ENCODE data around the gene SNRNP70. TPM values are rescaled to one million over a fixed set of nuclear protein-coding genes. Genes with fewer than 3 reads are reported as not detected.
"Not testable (repeated sequence)": the region's sequence is repeated elsewhere in the genome, so short reads cannot be mapped to it uniquely, and the experiment has no call there.

The SNRNP70 gene
- total and polyA plus RNA-seq, 3 donors from 2014 or later, result 184 to 484 (median 422) TPM

DNA sequence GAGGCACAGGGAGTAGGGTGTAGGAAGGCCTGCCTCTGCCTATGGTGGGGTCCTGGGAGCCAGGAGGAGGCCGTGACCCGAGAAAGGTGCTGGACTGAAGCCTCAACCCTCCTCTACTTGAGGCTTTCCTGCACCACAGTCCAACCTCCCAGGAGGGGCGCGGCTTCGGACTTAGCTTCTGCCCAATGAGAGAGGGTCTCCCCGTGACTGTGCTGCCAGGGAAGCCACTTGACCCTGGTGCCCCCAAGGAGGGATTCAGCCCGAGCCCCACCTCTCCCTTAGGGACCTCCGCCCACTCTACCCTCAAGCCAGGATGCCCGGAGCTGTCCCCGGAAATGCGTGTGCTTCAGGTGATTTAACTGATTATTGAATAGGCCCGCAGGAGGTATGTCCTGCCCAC, 36.2 kb upstream of the SNRNP70 start, which contains the start of gene CGB8:
TSS of gene CGB8 (minus strand) at position 101 of the 400 bp plus-strand sequence. CDS start 372 bp downstream, outside the sequence.
- H3K27me3 ChIP-seq; DNase-seq; H3K27ac ChIP-seq; H3K36me3 ChIP-seq (ENCODE audit: low read depth, missing control alignments); intact Hi-C loops (cut with DNase I; ENCODE audit: low total_unique reads); H3K4me1 ChIP-seq; H3K4me3 ChIP-seq; H3K9me3 ChIP-seq: not testable (repeated sequence)
- 80 to 90% methylated on average over 1 to 10 of the region's 12 CpGs for WGBS, 2 donors

DNA sequence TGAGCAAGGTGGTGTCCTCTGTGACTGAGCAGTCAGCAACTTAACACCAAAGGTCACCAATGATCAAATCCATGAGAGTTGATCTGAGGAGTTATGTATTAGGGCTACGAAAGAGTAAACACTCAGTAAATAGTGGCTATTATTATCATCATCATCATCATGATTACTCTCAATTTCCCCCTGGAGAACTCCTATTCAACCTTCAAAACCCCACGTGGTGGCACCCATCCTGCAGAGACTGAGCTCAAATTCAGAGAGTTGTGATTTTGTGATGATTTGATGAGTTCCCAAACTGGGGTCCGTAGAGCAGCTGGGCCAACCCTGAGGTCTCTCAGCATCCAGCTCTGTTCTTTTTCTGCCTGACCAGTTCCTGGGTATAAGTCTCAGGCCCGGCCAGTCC, 35.4 kb upstream of the SNRNP70 start:
- H3K27me3 ChIP-seq; H3K4me3 ChIP-seq; H3K36me3 ChIP-seq (ENCODE audit: low read depth, missing control alignments); H3K4me1 ChIP-seq; intact Hi-C loops (cut with DNase I; ENCODE audit: low total_unique reads); H3K27ac ChIP-seq; H3K9me3 ChIP-seq; DNase-seq: not testable (repeated sequence)
- WGBS, 2 donors, result 85% methylated on average over 3 of the region's 4 CpGs

DNA sequence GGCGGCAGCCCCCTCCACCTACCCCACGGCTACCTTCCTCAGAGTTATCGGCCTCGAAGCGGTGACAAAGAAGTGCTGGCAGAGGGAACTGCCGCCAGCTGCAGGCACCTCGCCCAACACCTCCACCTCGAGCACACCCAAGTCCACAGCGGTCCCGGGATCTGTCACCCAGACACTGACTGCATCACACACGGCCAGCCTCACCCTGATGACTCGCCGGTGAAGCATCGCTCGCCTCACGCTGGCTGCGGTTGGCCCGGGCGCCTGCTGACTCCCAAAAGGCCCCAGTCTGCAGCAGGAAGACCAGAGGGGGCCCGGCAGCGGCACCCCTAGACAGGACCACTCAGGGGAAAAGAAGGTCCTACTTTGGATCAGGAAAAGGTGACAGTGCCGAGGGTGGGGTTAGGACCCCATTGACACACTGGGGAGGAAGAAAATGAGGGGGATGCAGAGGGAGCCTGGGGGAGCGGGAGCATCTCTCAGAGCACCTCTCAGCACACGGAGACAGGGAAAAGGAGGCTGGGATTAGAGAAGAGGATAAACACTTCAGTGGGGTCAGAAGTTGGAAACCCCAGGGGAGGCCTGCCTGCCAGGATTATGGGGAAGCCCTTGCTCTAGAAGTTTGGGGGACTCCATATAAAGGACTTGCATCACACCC, 34.7 kb upstream of the SNRNP70 start:
- H3K36me3 ChIP-seq (ENCODE audit: low read depth, missing control alignments); H3K4me3 ChIP-seq; H3K4me1 ChIP-seq; H3K27ac ChIP-seq; intact Hi-C loops (cut with DNase I; ENCODE audit: low total_unique reads); H3K9me3 ChIP-seq; H3K27me3 ChIP-seq; DNase-seq: not testable (repeated sequence)
- 83 to 85% methylated on average over 4 to 24 of the region's 24 CpGs for WGBS, 2 donors

DNA sequence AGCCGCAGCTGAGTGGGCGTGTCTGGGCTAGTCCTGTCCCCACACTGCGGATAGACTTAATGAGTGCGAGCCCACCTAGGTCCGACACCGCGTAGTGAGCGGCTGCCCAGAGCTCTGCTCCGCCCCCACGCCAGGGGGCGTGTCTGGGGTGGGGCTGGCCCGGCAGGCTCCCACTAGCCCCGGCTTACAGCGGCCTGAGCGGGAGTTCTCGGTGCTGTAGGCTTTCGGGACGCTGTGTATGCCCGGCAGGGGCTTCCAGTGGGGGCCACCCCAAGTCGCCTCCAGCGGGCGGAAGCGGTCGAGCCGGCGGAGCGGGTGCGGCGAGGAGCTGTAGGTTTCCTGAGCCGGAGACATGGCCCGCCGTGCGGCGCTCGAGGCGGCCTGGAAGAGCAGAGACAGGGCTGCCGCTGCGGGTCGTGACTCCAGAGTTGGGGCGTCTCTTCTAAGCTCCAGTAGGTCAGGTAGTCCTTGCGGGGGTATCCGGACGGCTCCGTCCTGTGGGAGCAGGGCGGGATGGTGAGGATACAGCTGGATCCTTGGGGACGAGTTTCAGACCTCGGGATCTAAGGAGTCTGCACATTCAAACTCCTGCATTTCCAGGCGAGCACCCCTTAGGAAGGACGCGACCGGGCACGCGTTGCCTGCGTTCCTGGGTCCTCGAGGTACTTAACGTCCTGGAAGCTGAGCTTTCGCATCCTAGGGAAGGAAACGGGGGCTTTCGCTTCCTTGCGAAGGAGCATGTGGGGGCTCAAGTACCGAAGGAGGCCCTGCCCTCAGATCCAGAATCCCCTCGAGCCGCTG, 28.9 kb upstream of the SNRNP70 start:
- intact Hi-C loops (cut with DNase I; ENCODE audit: low total_unique reads), result no loop called here
- TF ChIP-seq, protein P1, sequence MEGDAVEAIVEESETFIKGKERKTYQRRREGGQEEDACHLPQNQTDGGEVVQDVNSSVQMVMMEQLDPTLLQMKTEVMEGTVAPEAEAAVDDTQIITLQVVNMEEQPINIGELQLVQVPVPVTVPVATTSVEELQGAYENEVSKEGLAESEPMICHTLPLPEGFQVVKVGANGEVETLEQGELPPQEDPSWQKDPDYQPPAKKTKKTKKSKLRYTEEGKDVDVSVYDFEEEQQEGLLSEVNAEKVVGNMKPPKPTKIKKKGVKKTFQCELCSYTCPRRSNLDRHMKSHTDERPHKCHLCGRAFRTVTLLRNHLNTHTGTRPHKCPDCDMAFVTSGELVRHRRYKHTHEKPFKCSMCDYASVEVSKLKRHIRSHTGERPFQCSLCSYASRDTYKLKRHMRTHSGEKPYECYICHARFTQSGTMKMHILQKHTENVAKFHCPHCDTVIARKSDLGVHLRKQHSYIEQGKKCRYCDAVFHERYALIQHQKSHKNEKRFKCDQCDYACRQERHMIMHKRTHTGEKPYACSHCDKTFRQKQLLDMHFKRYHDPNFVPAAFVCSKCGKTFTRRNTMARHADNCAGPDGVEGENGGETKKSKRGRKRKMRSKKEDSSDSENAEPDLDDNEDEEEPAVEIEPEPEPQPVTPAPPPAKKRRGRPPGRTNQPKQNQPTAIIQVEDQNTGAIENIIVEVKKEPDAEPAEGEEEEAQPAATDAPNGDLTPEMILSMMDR (IDR thresholded peaks at IDR 0.05), result peak in 2 of 3 experiments; percentile 34 to 40
- no peak for TF ChIP-seq POLR2A (IDR thresholded peaks at IDR 0.05)
- no peaks in the 10 kb centered on the region for H3K27me3 ChIP-seq
- no peak overlapping the region for H3K27ac ChIP-seq
- WGBS, 2 donors, result 0 to 2% methylated on average over 1 to 50 of the region's 63 CpGs
- peaks cover 14% of the 10 kb centered on the region for H3K4me1 ChIP-seq
- DNase-seq, result peak; percentile 71
- H3K36me3 ChIP-seq (ENCODE audit: low read depth, missing control alignments), result no peaks in the 10 kb centered on the region
- H3K9me3 ChIP-seq, result no peaks in the 10 kb centered on the region
- peak overlapping the region; percentile 49 to 61 for H3K4me3 ChIP-seq

DNA sequence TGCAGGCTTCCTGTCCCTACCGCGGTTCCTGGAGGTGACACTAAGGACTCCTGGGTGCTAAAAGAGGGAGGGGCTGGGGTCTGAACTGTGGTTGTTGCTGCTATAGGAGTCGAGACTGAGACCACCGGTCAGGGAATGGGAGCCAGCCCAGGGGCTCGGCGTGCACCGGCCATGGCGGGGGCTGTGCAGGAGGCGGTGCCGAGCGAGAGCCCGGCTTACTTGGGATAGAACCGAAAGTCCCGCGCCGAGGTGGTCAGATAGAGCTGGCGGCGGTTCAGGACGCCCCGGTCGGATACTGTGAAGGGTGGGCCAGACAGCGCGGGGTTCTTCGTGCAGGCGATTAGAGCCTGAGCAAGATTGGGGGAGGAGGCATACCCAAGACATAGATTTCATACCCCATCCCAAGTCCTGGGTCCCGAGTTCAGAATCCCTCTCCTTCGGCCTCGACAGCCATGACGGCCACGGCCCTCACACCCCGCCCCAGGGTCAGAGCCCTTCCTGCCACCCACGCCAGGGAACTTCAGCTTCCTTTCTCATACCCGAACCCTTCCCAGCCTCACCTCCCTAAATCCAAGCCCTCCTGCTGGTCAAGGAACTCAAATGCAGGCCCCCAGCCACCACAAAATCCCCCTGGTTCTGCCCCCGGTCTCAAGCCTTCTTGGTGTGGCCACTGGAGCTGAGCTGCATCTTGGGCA, 28.2 kb upstream of the SNRNP70 start:
- H3K9me3 ChIP-seq; DNase-seq; H3K36me3 ChIP-seq (ENCODE audit: low read depth, missing control alignments); intact Hi-C loops (cut with DNase I; ENCODE audit: low total_unique reads); H3K27me3 ChIP-seq; H3K27ac ChIP-seq: not testable (repeated sequence)
- WGBS, 2 donors, result 4% methylated on average over 9 to 34 of the region's 34 CpGs
- H3K4me3 ChIP-seq, result peak overlapping the region; percentile 49 to 61
- H3K4me1 ChIP-seq, result peaks cover 14% of the 10 kb centered on the region

DNA sequence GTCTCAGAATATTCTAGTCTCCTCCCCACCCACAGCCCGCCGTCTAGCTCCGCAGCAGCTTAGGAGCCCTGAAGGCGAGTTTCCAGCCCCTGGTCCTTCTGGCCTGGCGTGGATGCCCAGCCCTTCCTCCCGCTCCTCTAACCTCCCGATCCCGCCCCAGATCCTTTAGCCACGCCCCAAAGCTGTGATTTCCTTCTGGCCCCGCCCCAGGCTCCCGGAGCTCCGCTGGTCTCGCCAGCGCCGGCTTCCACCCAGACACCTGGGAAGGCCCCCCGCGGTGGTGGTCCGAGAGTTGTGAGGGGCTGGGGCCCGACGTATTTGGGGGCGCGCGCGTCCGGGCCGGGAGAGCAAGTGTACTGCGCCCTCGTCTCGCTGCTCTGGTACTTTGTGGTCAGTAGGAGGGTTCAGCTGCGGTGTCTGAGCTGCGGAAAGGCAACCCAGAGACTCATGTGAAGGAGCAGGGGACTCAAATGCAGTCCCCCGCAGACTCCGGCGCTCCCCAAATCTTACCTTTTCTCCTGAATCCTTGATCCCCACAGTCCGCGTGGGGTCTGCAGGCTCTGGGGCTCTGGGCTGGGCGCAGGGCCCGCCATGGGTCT, 27.5 kb upstream of the SNRNP70 start, which contains the start of gene CGB7:
TSS of gene CGB7 (minus strand) at position 114 of the 599 bp plus-strand sequence. CDS start 2,374 bp downstream, outside the sequence.
- Histone ChIP-seq H3K27ac (no peak within 1 kb of the TSS), H3K4me3 (peak within 1 kb of the TSS; percentile 49 to 61), H3K27me3 (no peaks in the 10 kb centered on the region), H3K4me1 (peaks cover 14% of the 10 kb centered on the region), H3K9me3 (no peaks in the 10 kb centered on the region), H3K36me3 (ENCODE audit: low read depth, missing control alignments) (no peaks in the 10 kb centered on the region)
- WGBS, 2 donors, result 5 to 8% methylated on average over 23 to 38 of the region's 38 CpGs
- peak; percentile 70 for DNase-seq
- TF ChIP-seq, protein P1 (IDR thresholded peaks at IDR 0.05), result no peak
- no peak for TF ChIP-seq POLR2A (IDR thresholded peaks at IDR 0.05)
- intact Hi-C loops (cut with DNase I; ENCODE audit: low total_unique reads), result no loop called here
